Coronary artery (tissue), 2 donors: ENCODE measurements around the gene MYO16.

ENCODE experiments used
- DNase-seq: peaks from one replicate; pipeline ENCODE4 v3.0.0-alpha.2; 2017; ENCODE audit warnings: low spot score
- H3K27ac ChIP-seq, 2 donors: fragments of 200-600 bp; sonication (generic); one replicate each; pipeline ENCODE4 v1.5.1; 2016 to 2019
- H3K4me3 ChIP-seq: fragments of 200-600 bp; sonication (generic); 2 replicates; pipeline ENCODE4 v1.5.1; 2016; ENCODE audit warnings: mild to moderate bottlenecking, moderate library complexity
- TF ChIP-seq, protein P1 (sequence below): fragments of 200-600 bp; sonication (generic); IDR thresholded peaks from one replicate; pipeline ENCODE4 v1.5.1; 2019; ENCODE audit warnings: antibody characterized with exemption

The MYO16 gene

DNA sequence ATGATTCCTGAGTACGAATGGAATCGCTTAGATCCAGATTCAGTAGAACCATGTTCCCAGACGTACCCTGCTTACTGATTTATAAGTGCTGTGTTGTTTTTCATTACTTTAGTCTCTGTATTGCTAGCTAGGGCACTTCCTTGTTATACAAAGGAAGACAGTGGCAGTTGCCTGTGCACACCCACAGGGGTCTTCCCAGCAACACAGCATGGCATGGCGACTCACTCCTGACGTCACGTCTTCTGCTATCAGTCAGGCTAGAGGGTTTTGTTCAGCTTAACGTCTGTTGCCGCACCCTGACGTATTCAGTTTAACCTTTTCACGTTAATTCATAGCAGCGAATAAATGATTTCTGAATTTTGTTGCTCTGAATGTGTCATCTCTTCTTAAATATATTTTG lies 295.1 kb downstream of the MYO16 start:
- no peak for DNase-seq
- no peak overlapping the region for H3K4me3 ChIP-seq
- TF ChIP-seq, protein P1, sequence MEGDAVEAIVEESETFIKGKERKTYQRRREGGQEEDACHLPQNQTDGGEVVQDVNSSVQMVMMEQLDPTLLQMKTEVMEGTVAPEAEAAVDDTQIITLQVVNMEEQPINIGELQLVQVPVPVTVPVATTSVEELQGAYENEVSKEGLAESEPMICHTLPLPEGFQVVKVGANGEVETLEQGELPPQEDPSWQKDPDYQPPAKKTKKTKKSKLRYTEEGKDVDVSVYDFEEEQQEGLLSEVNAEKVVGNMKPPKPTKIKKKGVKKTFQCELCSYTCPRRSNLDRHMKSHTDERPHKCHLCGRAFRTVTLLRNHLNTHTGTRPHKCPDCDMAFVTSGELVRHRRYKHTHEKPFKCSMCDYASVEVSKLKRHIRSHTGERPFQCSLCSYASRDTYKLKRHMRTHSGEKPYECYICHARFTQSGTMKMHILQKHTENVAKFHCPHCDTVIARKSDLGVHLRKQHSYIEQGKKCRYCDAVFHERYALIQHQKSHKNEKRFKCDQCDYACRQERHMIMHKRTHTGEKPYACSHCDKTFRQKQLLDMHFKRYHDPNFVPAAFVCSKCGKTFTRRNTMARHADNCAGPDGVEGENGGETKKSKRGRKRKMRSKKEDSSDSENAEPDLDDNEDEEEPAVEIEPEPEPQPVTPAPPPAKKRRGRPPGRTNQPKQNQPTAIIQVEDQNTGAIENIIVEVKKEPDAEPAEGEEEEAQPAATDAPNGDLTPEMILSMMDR, result no peak

DNA sequence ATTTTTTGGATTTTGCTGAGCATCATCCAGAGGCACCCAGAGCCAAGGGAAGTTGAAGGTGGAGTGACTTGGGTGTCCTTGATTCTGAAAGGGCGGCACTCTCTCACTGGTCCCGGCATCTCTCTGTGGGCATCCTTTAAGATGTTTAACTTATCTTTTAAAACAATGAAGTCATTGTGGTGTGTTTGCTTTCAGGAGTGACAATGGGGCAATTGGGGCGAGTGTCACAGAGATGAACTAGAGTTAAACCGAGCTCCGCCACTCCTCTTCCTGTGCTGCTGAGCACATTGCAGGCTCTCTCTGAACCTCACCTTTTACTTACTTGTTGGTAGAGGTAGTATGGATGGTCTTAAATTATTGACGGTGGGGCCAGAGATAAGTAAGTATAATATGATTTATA lies 295.7 kb downstream of the MYO16 start:
- no peak for DNase-seq
- TF ChIP-seq, protein P1, result no peak
- no peak overlapping the region for H3K27ac ChIP-seq
- H3K4me3 ChIP-seq, result no peak overlapping the region

More for the DNA sequence above, 295.1 kb downstream of the MYO16 start:
- H3K27ac ChIP-seq, result no peak overlapping the region

DNA sequence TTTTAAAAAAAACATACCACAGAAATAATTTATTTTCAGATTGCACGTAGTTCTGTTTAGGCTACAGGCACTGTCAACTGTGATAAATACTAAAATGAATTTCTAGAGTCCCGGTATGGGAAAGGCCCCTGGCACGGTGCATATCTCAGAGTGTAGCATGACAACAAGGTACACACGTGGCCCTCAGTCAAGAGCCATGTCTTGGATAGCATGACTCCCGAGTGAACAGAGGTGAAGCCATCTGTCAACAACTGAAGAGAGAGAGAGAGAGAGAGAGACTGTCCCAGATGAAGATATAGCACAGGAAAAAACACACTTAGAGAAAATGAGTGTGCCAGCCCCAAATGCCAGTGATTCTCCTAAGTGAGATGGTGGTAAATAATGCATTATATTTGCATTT lies 297.5 kb downstream of the MYO16 start:
- TF ChIP-seq, protein P1, result no peak
- no peak for DNase-seq
- H3K4me3 ChIP-seq, result no peak overlapping the region
- no peak overlapping the region for H3K27ac ChIP-seq

DNA sequence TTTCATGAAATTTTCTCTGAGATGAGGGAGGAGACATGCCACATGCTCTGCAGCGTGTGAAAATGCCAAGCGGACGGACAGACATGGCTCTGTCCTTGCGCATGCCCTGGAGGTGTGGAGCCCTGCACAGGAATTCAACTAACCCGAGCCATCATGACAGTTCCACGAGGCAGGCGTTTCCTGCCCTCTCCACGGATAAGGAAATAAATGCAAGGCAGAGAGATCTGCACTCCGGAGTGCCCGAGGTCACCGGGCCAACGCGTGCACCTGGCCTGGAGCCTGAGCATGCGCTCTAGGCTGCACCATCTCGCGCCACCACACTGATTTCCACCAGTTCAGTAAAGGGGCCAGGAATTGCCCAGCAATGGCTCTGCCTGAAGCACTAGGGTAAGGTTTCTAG lies 298.2 kb downstream of the MYO16 start:
- TF ChIP-seq, protein P1, result no peak
- no peak for DNase-seq
- Histone ChIP-seq H3K4me3 (no peak overlapping the region), H3K27ac (no peak overlapping the region)

DNA sequence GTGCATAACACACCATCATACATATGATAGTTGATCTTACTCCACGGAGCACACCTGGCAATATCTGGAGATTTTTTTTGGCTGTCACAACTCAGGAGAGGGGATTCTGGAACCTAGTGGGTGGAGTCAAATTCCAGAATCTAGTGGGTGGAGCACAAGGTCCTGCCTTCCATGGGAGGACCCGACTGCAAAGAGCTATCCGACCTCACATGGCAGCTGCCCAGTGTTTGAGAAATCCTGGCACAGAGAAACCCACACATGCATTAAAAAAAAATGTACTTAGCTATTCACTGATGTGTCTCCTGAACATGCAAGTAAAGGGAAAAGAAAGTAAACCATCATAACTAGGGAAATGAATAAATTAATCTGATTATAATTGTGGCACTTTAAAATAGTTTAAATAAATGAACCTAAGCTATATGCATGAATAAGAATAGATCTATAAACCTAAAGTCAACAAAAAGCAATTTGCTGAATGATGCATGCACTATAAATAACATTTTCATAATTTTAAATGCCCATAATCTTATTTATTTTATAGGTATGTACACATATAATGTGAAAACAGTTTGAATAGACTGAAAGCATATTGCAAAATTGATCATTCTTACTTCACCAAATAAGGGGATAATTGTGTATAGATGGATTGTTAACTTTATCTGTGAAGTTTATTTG lies 300.3 kb downstream of the MYO16 start:
- DNase-seq, result no peak
- Histone ChIP-seq H3K4me3 (no peak overlapping the region), H3K27ac (no peak overlapping the region)
- TF ChIP-seq, protein P1, result no peak

DNA sequence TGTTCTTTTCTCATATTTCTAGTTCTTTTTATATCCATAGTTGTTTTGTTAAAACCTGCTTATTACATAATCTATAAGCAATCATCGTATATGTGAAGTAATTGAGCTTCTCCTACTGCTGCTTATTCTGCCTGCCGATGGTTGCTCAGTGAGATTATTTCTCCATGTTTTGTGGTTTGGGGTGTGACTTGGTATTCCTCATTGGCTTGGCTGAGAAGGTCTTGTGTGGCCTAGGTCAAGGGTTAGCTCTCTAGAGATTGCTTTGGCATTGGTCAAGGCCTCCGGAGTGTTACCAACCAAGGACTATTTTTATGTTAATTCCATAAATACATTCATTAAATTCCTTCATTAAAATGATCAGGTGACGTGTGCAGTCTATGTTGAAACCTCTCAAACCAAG lies 302.8 kb downstream of the MYO16 start:
- DNase-seq, result no peak
- Histone ChIP-seq H3K27ac (no peak overlapping the region), H3K4me3 (no peak overlapping the region)
- TF ChIP-seq, protein P1, result no peak

DNA sequence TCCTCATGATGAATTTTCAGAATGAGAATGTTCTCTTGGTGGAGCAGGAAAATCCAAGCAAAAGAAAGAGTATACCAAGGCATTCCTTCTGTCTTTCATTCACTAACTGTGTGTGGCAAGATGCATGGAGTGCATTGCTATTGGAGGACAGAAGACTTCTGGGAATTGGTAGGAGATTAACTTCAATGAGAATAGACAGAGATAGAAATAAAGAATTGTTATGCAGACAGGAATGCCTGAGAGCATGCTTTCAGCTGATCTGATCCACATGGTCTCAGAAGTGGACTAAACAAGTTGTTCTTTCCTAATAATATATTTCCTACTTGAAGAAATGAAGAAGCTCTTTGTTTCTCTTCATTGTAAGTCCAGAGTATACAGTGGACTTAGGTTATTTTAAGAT lies 303.6 kb downstream of the MYO16 start:
- DNase-seq, result no peak
- no peak overlapping the region for H3K4me3 ChIP-seq
- TF ChIP-seq, protein P1, result no peak

More for the DNA sequence above, 303.6 kb downstream of the MYO16 start:
- H3K27ac ChIP-seq, result no peak overlapping the region
